Measurements from ENCODE around the gene NKTR.

DNA sequence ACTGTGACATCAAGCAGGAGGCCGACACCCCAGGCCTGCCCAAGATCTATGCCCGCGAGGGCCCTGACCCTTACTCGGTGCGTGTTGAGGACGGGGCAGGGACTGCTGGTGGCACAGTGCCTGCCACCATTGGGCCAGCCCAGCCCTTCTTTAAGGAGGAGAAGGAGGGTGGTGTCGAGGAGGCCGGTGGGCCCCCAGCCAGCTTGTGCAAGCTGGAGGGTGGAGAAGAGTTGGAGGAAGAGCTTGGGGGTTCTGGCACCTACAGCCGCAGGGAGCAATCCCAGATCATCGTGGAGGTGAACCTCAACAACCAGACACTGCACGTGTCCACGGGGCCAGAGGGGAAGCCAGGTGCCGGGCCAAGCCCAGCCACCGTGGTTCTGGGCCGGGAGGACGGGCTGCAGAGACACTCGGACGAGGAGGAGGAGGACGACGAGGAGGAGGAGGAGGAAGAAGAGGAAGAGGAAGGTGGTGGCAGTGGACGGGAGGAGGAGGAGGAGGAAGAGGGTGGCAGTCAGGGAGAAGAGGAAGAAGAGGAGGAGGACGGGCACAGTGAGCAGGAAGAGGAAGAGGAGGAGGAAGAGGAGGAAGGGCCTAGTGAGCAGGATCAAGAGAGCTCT is 58.4 kb downstream of the NKTR start:
- no peak for TF ChIP-seq ZNF341 (tag by site-specific recombination; IDR thresholded peaks at IDR 0.05; ENCODE audit: low read depth)
- TF ChIP-seq, protein P1, sequence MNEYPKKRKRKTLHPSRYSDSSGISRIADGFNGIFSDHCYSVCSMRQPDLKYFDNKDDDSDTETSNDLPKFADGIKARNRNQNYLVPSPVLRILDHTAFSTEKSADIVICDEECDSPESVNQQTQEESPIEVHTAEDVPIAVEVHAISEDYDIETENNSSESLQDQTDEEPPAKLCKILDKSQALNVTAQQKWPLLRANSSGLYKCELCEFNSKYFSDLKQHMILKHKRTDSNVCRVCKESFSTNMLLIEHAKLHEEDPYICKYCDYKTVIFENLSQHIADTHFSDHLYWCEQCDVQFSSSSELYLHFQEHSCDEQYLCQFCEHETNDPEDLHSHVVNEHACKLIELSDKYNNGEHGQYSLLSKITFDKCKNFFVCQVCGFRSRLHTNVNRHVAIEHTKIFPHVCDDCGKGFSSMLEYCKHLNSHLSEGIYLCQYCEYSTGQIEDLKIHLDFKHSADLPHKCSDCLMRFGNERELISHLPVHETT (tag by site-specific recombination; IDR thresholded peaks at IDR 0.05) = no peak
- TF ChIP-seq, protein P2, sequence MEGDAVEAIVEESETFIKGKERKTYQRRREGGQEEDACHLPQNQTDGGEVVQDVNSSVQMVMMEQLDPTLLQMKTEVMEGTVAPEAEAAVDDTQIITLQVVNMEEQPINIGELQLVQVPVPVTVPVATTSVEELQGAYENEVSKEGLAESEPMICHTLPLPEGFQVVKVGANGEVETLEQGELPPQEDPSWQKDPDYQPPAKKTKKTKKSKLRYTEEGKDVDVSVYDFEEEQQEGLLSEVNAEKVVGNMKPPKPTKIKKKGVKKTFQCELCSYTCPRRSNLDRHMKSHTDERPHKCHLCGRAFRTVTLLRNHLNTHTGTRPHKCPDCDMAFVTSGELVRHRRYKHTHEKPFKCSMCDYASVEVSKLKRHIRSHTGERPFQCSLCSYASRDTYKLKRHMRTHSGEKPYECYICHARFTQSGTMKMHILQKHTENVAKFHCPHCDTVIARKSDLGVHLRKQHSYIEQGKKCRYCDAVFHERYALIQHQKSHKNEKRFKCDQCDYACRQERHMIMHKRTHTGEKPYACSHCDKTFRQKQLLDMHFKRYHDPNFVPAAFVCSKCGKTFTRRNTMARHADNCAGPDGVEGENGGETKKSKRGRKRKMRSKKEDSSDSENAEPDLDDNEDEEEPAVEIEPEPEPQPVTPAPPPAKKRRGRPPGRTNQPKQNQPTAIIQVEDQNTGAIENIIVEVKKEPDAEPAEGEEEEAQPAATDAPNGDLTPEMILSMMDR (tag by site-specific recombination; IDR thresholded peaks at IDR 0.05) = no peak
- TF ChIP-seq ZNF626 (tag by site-specific recombination; IDR thresholded peaks at IDR 0.05) = no peak
- TF ChIP-seq, protein P3, sequence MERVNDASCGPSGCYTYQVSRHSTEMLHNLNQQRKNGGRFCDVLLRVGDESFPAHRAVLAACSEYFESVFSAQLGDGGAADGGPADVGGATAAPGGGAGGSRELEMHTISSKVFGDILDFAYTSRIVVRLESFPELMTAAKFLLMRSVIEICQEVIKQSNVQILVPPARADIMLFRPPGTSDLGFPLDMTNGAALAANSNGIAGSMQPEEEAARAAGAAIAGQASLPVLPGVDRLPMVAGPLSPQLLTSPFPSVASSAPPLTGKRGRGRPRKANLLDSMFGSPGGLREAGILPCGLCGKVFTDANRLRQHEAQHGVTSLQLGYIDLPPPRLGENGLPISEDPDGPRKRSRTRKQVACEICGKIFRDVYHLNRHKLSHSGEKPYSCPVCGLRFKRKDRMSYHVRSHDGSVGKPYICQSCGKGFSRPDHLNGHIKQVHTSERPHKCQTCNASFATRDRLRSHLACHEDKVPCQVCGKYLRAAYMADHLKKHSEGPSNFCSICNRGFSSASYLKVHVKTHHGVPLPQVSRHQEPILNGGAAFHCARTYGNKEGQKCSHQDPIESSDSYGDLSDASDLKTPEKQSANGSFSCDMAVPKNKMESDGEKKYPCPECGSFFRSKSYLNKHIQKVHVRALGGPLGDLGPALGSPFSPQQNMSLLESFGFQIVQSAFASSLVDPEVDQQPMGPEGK (tag by site-specific recombination; IDR thresholded peaks at IDR 0.05) = no peak
- TF ChIP-seq GLIS1 (tag by site-specific recombination; IDR thresholded peaks at IDR 0.05) = no peak
- TF ChIP-seq ZNF777 (tag by site-specific recombination; IDR thresholded peaks at IDR 0.05; ENCODE audit: borderline replicate concordance) = no peak
- TF ChIP-seq HOXA7 (CRISPR knock-in tag; IDR thresholded peaks at IDR 0.05; ENCODE audit: borderline replicate concordance) = no peak
